Mesendoderm (in vitro differentiated cells): ENCODE measurements around the gene PRPF8.
A peak's percentile ranks its signal among the peaks of the same experiment; 100 is the strongest.

Source experiments
- DNase-seq: peaks from one replicate; pipeline ENCODE4 v3.0.0; 2013
- H2AK5ac ChIP-seq: 2 replicates; pipeline ENCODE4 v1.6.1; 2013; ENCODE audit warnings: low read length, inconsistent platforms
- H2BK120ac ChIP-seq: 2 replicates; pipeline ENCODE4 v1.6.1; 2013; ENCODE audit warnings: low read depth, mild to moderate bottlenecking, low read length, moderate library complexity, mixed read lengths
- H2BK15ac ChIP-seq: replicated peaks from 2 replicates; pipeline ENCODE4 v1.6.1; 2013; ENCODE audit warnings: low read depth, mild to moderate bottlenecking, moderate library complexity
- H2BK5ac ChIP-seq: 2 replicates; pipeline ENCODE4 v1.6.1; 2013; ENCODE audit warnings: low read length, inconsistent platforms
- H3K18ac ChIP-seq: 2 replicates; pipeline ENCODE4 v1.6.1; 2013; ENCODE audit warnings: mild to moderate bottlenecking, low read length, mixed read lengths
- H3K23ac ChIP-seq: one replicate; pipeline ENCODE4 v1.6.1; 2013; ENCODE audit warnings: low read length
- H3K27ac ChIP-seq: 2 replicates; pipeline ENCODE4 v1.5.1; 2013; ENCODE audit warnings: low read depth, mild to moderate bottlenecking, inconsistent platforms, low read length, moderate library complexity
- H3K27me3 ChIP-seq: 2 replicates; pipeline ENCODE4 v1.6.1; 2013; ENCODE audit warnings: low read length, control low read depth, mild to moderate bottlenecking, inconsistent platforms; ENCODE audit not compliant: insufficient read depth, poor library complexity
- H3K36me3 ChIP-seq: 2 replicates; pipeline ENCODE4 v1.6.1; 2013; ENCODE audit warnings: low read length, inconsistent platforms; ENCODE audit not compliant: control insufficient read depth, insufficient read depth
- H3K4ac ChIP-seq: one replicate; pipeline ENCODE4 v1.6.1; 2013; ENCODE audit warnings: low read depth, mild to moderate bottlenecking, low read length, moderate library complexity
- H3K4me1 ChIP-seq: 2 replicates; pipeline ENCODE4 v1.6.1; 2013; ENCODE audit warnings: low read depth, low read length, inconsistent platforms; ENCODE audit not compliant: control insufficient read depth
- H3K4me2 ChIP-seq: 2 replicates; pipeline ENCODE4 v1.6.1; 2013; ENCODE audit warnings: low read length
- H3K4me3 ChIP-seq: 2 replicates; pipeline ENCODE4 v1.5.1; 2013; ENCODE audit warnings: mild to moderate bottlenecking, low read length
- H3K56ac ChIP-seq: one replicate; pipeline ENCODE4 v1.6.1; 2013; ENCODE audit warnings: low read length
- H3K79me1 ChIP-seq: 2 replicates; pipeline ENCODE4 v1.6.1; 2013; ENCODE audit warnings: low read length, inconsistent platforms
- H3K79me2 ChIP-seq: 2 replicates; pipeline ENCODE4 v1.6.1; 2013; ENCODE audit warnings: mild to moderate bottlenecking, low read length; ENCODE audit not compliant: control insufficient read depth, insufficient read depth
- H3K9ac ChIP-seq: 2 replicates; pipeline ENCODE4 v1.6.1; 2013; ENCODE audit warnings: low read length, inconsistent platforms
- H4K5ac ChIP-seq: one replicate; pipeline ENCODE4 v1.6.1; 2013; ENCODE audit warnings: low read length
- H4K8ac ChIP-seq: one replicate; pipeline ENCODE4 v1.6.1; 2013; ENCODE audit warnings: low read depth, mild to moderate bottlenecking, control low read depth, low read length, moderate library complexity
- WGBS: extraction: QIAGEN DNeasy Blood & Tissue Kit; methylation state at CpG from one replicate; pipeline ENCODE4 v1.1.7; 2013; ENCODE audit warnings: low lambda C conversion rate, missing lambda C conversion rate; ENCODE audit not compliant: insufficient coverage; ENCODE audit errors: extremely low coverage; 5-methylcytosine and 5-hydroxymethylcytosine counted together

The PRPF8 gene

GRCh38 chr17:1714427-1714979, 29.8 kb upstream of the PRPF8 start:
- no peak overlapping the region for H3K4ac ChIP-seq
- H3K4me1 ChIP-seq: peaks cover 4% of the 10 kb centered on the region
- no peak overlapping the region for H4K8ac ChIP-seq
- peak overlapping the region; percentile 85 for H3K4me2 ChIP-seq
- peak overlapping the region; percentile 1 for H2BK5ac ChIP-seq
- no peak overlapping the region for H2BK15ac ChIP-seq
- H3K27me3 ChIP-seq: no peaks in the 10 kb centered on the region
- DNase-seq: peak; percentile 98
- H3K36me3 ChIP-seq: no peaks in the 10 kb centered on the region
- no peak overlapping the region for H4K5ac ChIP-seq
- no CpG with 5 or more reads among the region's 19 CpGs for WGBS
- peak overlapping the region; percentile 74 for H3K9ac ChIP-seq
- no peak overlapping the region for H2AK5ac ChIP-seq
- H2BK120ac ChIP-seq: no peak overlapping the region
- H3K79me2 ChIP-seq: peaks cover 2% of the 10 kb centered on the region
- peak overlapping the region; percentile 64 for H3K27ac ChIP-seq
- H3K18ac ChIP-seq: peak overlapping the region; percentile 57
- H3K79me1 ChIP-seq: peaks cover 5% of the 10 kb centered on the region
- H3K23ac ChIP-seq: no peak overlapping the region
- peak overlapping the region; percentile 89 for H3K4me3 ChIP-seq
- peak overlapping the region; percentile 95 for H3K56ac ChIP-seq

- Histone ChIP-seq H4K5ac (no peak overlapping the region), H3K4me1 (peaks cover 4% of the 10 kb centered on the region), H3K9ac (peak overlapping the region; percentile 74), H3K79me2 (peaks cover 2% of the 10 kb centered on the region), H3K56ac (peak overlapping the region; percentile 79), H3K79me1 (peaks cover 5% of the 10 kb centered on the region), H2AK5ac (no peak overlapping the region), H3K36me3 (no peaks in the 10 kb centered on the region), H3K4ac (no peak overlapping the region), H3K4me3 (peak overlapping the region; percentile 19), H4K8ac (no peak overlapping the region), H3K23ac (no peak overlapping the region), H3K4me2 (peak overlapping the region; percentile 55), H3K18ac (peak overlapping the region; percentile 57), H2BK120ac (no peak overlapping the region), H2BK15ac (no peak overlapping the region), H3K27ac (peak overlapping the region; percentile 64), H2BK5ac (peak overlapping the region; percentile 1), H3K27me3 (no peaks in the 10 kb centered on the region)
- peak; percentile 93 for DNase-seq
- WGBS: no CpG with 5 or more reads among the region's 11 CpGs
Measured at GRCh38 chr17:1713878-1714426, 29.3 kb upstream of the PRPF8 start.

GRCh38 chr17:1713160-1713877, 28.7 kb upstream of the PRPF8 start:
- H3K23ac ChIP-seq: no peak overlapping the region
- H3K79me1 ChIP-seq: peaks cover 5% of the 10 kb centered on the region
- no peak overlapping the region for H3K27ac ChIP-seq
- H2BK15ac ChIP-seq: no peak overlapping the region
- DNase-seq: no peak
- WGBS: no CpG with 5 or more reads among the region's 10 CpGs
- no peak overlapping the region for H4K8ac ChIP-seq
- H2BK120ac ChIP-seq: no peak overlapping the region
- H3K4me2 ChIP-seq: no peak overlapping the region
- peaks cover 4% of the 10 kb centered on the region for H3K4me1 ChIP-seq
- no peak overlapping the region for H3K4me3 ChIP-seq
- H3K9ac ChIP-seq: peak overlapping the region; percentile 16
- no peak overlapping the region for H3K4ac ChIP-seq
- peaks cover 2% of the 10 kb centered on the region for H3K79me2 ChIP-seq
- H3K56ac ChIP-seq: no peak overlapping the region
- no peak overlapping the region for H2BK5ac ChIP-seq
- no peak overlapping the region for H2AK5ac ChIP-seq
- H3K36me3 ChIP-seq: no peaks in the 10 kb centered on the region
- no peak overlapping the region for H3K18ac ChIP-seq
- H3K27me3 ChIP-seq: no peaks in the 10 kb centered on the region
- no peak overlapping the region for H4K5ac ChIP-seq

- H2BK5ac ChIP-seq: no peak overlapping the region
- no peak overlapping the region for H3K27ac ChIP-seq
- no peak overlapping the region for H3K18ac ChIP-seq
- no peak overlapping the region for H2AK5ac ChIP-seq
- H2BK15ac ChIP-seq: no peak overlapping the region
- peaks cover 5% of the 10 kb centered on the region for H3K79me1 ChIP-seq
- H2BK120ac ChIP-seq: no peak overlapping the region
- no peak overlapping the region for H3K4me3 ChIP-seq
- no peak overlapping the region for H3K4ac ChIP-seq
- H3K36me3 ChIP-seq: no peaks in the 10 kb centered on the region
- H3K9ac ChIP-seq: no peak overlapping the region
- no peaks in the 10 kb centered on the region for H3K27me3 ChIP-seq
- H3K4me2 ChIP-seq: no peak overlapping the region
- no peak overlapping the region for H4K5ac ChIP-seq
- no peak for DNase-seq
- peaks cover 2% of the 10 kb centered on the region for H3K79me2 ChIP-seq
- no peak overlapping the region for H3K56ac ChIP-seq
- no peak overlapping the region for H4K8ac ChIP-seq
- no peaks in the 10 kb centered on the region for H3K4me1 ChIP-seq
- WGBS: no CpG with 5 or more reads among the region's 8 CpGs
- no peak overlapping the region for H3K23ac ChIP-seq
Measured at GRCh38 chr17:1712271-1712670, 27.6 kb upstream of the PRPF8 start.

GRCh38 chr17:1711804-1712203, 27.1 kb upstream of the PRPF8 start:
- Histone ChIP-seq H2BK120ac (no peak overlapping the region), H3K4ac (no peak overlapping the region), H2BK15ac (no peak overlapping the region), H3K36me3 (no peaks in the 10 kb centered on the region), H4K5ac (no peak overlapping the region), H3K79me1 (peaks cover 5% of the 10 kb centered on the region), H3K4me3 (no peak overlapping the region), H3K27me3 (no peaks in the 10 kb centered on the region), H4K8ac (no peak overlapping the region), H3K56ac (no peak overlapping the region), H3K9ac (no peak overlapping the region), H3K23ac (no peak overlapping the region), H3K27ac (no peak overlapping the region), H3K18ac (no peak overlapping the region), H3K4me2 (no peak overlapping the region), H2BK5ac (no peak overlapping the region), H3K4me1 (no peaks in the 10 kb centered on the region), H2AK5ac (no peak overlapping the region), H3K79me2 (peaks cover 2% of the 10 kb centered on the region)
- DNase-seq: no peak
- WGBS: no CpG with 5 or more reads among the region's 4 CpGs
